GM23248 (cell line): ENCODE results near the gene TAS1R2.

Experiments used
- EZH2 ChIP-seq: fragments of 200-600 bp; sonication (generic); IDR thresholded peaks from 2 replicates; pipeline ENCODE4 v1.6.1; 2018; ENCODE audit warnings: antibody characterized with exemption, mild to moderate bottlenecking; ENCODE audit not compliant: insufficient read depth, poor library complexity, severe bottlenecking
- EZH2phosphoT487 ChIP-seq: fragments of 200-600 bp; sonication (generic); IDR thresholded peaks from 2 replicates; pipeline ENCODE4 v1.6.1; 2018; ENCODE audit warnings: antibody characterized with exemption, moderate library complexity, mild to moderate bottlenecking, low read depth; ENCODE audit not compliant: insufficient read depth

DNA sequence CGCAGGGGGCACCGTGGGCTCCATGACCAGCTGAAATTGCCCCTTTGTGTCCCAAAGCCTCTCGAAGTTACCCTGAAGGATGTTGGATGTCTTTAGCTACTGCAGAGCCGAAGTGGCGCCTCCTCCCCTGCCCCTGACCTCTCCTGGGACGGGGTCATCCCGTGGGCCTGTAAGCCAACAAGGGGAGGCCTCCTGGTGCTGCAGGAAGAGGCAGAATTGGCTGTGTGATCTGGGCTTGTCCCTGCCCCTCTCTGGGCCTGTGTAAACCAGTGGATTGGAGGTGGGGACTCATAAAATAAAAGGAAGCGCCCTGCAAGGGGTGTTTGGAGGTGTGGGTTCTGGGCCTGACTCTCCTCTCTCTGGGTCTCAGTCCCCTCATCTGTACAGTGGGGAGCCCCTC, 2.1 kb upstream of the TAS1R2 start:
- TF ChIP-seq EZH2: no peak
- no peak for TF ChIP-seq EZH2phosphoT487
